HepG2 (cell line): Measurements from ENCODE around the gene DLST. TPM values are rescaled to one million over a fixed set of nuclear protein-coding genes. Genes with fewer than 3 reads are reported as not detected.
A peak's percentile ranks its signal among the peaks of the same experiment; 100 is the strongest.

Experiments used
- IRF9 ChIP-seq: sonication (generic); formaldehyde crosslinking; IDR thresholded peaks from 2 replicates; pipeline ENCODE4 v1.8.0; 2022; ENCODE audit warnings: missing genetic modification reagents, mild to moderate bottlenecking, borderline replicate concordance
- MTA1 ChIP-seq: sonication (generic); formaldehyde crosslinking; IDR thresholded peaks from 2 replicates; pipeline ENCODE4 v1.4.0; 2020; ENCODE audit warnings: missing genetic modification reagents, mild to moderate bottlenecking, borderline replicate concordance
- PCBP1 ChIP-seq: fragments of 200-400 bp; formaldehyde crosslinking; IDR thresholded peaks from 2 replicates; pipeline ENCODE4 v1.6.1; 2017; ENCODE audit warnings: mild to moderate bottlenecking, low read depth, low read length, borderline replicate concordance
- POGK ChIP-seq: sonication (generic); formaldehyde crosslinking; conservative IDR thresholded peaks from 2 replicates; pipeline ENCODE4 v1.8.0; 2022; ENCODE audit warnings: mild to moderate bottlenecking, moderate library complexity, missing genetic modification reagents
- SALL1 ChIP-seq: sonication (generic); formaldehyde crosslinking; IDR thresholded peaks from 2 replicates; pipeline ENCODE4 v1.8.0; 2022; ENCODE audit warnings: mild to moderate bottlenecking, missing genetic modification reagents
- SKIL ChIP-seq: sonication (generic); formaldehyde crosslinking; IDR thresholded peaks from 2 replicates; pipeline ENCODE4 v1.8.0; 2022; ENCODE audit warnings: missing genetic modification reagents, mild to moderate bottlenecking, moderate library complexity, borderline replicate concordance
- ZNF407 ChIP-seq: sonication (generic); formaldehyde crosslinking; IDR thresholded peaks from one replicate; pipeline ENCODE4 v1.5.1; 2020; ENCODE audit warnings: mild to moderate bottlenecking, missing genetic modification reagents; ENCODE audit errors: not compliant biosample characterization
- ZNF574 ChIP-seq: sonication (generic); formaldehyde crosslinking; IDR thresholded peaks from 2 replicates; pipeline ENCODE4 v1.4.0; 2020; ENCODE audit warnings: missing genetic modification reagents
- ZSCAN12 ChIP-seq: sonication (generic); formaldehyde crosslinking; IDR thresholded peaks from 2 replicates; pipeline ENCODE4 v1.9.0; 2021; ENCODE audit warnings: mild to moderate bottlenecking, missing genetic modification reagents
- ZSCAN22 ChIP-seq: sonication (generic); formaldehyde crosslinking; IDR thresholded peaks from 2 replicates; pipeline ENCODE4 v1.4.0; 2020; ENCODE audit warnings: mild to moderate bottlenecking, missing genetic modification reagents
- polyA plus RNA-seq, 8 experiments: library from polyadenylated mRNA; depleted of rRNA in 3 of 8; stranded (reverse) in 7 of 8; unstranded in 1 of 8; fragments of >200 nt; fragmentation: Illumina TruSeq in 4 of 8; extraction: Trizol in 4 of 8; gene quantifications; 2 replicates each; pipeline versions ENCODE4 v1.2.1 to v1.2.3, GENCODE V29; 2011 to 2016; ENCODE audit warnings: low read depth in 4 of 8, missing spikeins in 1 of 8, mixed read lengths in 1 of 8; ENCODE audit not compliant: insufficient read depth in 1 of 8
- total RNA-seq, 5 experiments: library from RNA; depleted of rRNA; stranded (reverse); fragments of >200 nt; fragmentation: Illumina TruSeq; extraction: Trizol; gene quantifications; 2 replicates each; pipeline ENCODE4 v1.2.3, GENCODE V29; 2016; ENCODE audit warnings: low read depth in 1 of 5

Gene DLST
- total and polyA plus RNA-seq, 2 of the 13 experiments (the other 11 are each of a cell fraction or from before 2014, with no cell fraction given): 56.5 to 94.3 TPM

- TF ChIP-seq PCBP1 (0 out of 2 replicates have a peak, but pooled peaks have one; percentile 63), POGK (CRISPR knock-in tag) (peak; percentile 75; the same call in 1 of the 2 replicates), ZNF574 (CRISPR knock-in tag) (0 out of 2 replicates have a peak, but pooled peaks have one; percentile 22), ZSCAN12 (0 out of 2 replicates have a peak, but pooled peaks have one; percentile 54), ZSCAN22 (CRISPR knock-in tag) (no peak), SALL1 (CRISPR knock-in tag) (0 out of 2 replicates have a peak, but pooled peaks have one; percentile 9), SKIL (CRISPR knock-in tag) (no peak), MTA1 (CRISPR knock-in tag) (no peak), IRF9 (CRISPR knock-in tag) (0 out of 2 replicates have a peak, but pooled peaks have one; percentile 58), ZNF407 (no peak)
Measured at GRCh38 chr14:74951443-74952179, 69.9 kb downstream of the DLST start (continued).
